ENCODE measurements around the gene STUB1. TPM values are rescaled to one million over a fixed set of nuclear protein-coding genes. Genes with fewer than 3 reads are reported as not detected.
A peak's percentile ranks its signal among the peaks of the same experiment; 100 is the strongest.

The STUB1 gene
- total and polyA plus RNA-seq, 8 donors, result 43.5 to 307 (median 156) TPM

- peaks cover 15 to 46% (median 38%) of the 10 kb centered on the region in 4 donors for H3K36me3 ChIP-seq
- H3K27me3 ChIP-seq, result peaks cover 0 to 52% (median 24%) of the 10 kb centered on the region in 3 donors
- WGBS, 5 donors, result 43 to 65% (median 59%) methylated on average over 17 to 55 of the region's 55 CpGs
- H3K9me3 ChIP-seq, result no peaks in the 10 kb centered on the region
- peak overlapping the region in 3 of 4 donors; percentile 51 to 69 (median 57) for H3K4me3 ChIP-seq
- intact Hi-C loops (cut with DNase I; ENCODE audit: low total_unique reads), result no loop called here
- H3K27ac ChIP-seq, result peak overlapping the region in 2 of 5 donors; percentile 16 to 62
- no peak for TF ChIP-seq POLR2A (IDR thresholded peaks at IDR 0.05)
- no peak for TF ChIP-seq EP300 (IDR thresholded peaks at IDR 0.05)
- TF ChIP-seq POLR2AphosphoS5 (IDR thresholded peaks at IDR 0.05), result no peak
- no peak for TF ChIP-seq CTCF (IDR thresholded peaks at IDR 0.05)
- peaks cover 31 to 38% (median 32%) of the 10 kb centered on the region in 4 donors for H3K4me1 ChIP-seq
- DNase-seq, result no peak
Observed at GRCh38 chr16:728890-729744, 48.9 kb downstream of the STUB1 start.

- Histone ChIP-seq H3K4me1 (peaks cover 31 to 38% (median 32%) of the 10 kb centered on the region in 4 donors), H3K27ac (no peak overlapping the region), H3K36me3 (peaks cover 17 to 55% (median 47%) of the 10 kb centered on the region in 4 donors), H3K9me3 (no peaks in the 10 kb centered on the region), H3K27me3 (peaks cover 0 to 45% (median 24%) of the 10 kb centered on the region in 3 donors), H3K4me3 (no peak overlapping the region)
- intact Hi-C loops (cut with DNase I; ENCODE audit: low total_unique reads), result no loop called here
- no peak for DNase-seq
- WGBS, 5 donors, result 85 to 91% (median 88%) methylated on average over 28 to 37 of the region's 37 CpGs
- TF ChIP-seq EP300 (IDR thresholded peaks at IDR 0.05) (no peak), CTCF (IDR thresholded peaks at IDR 0.05) (no peak), POLR2AphosphoS5 (IDR thresholded peaks at IDR 0.05) (no peak), POLR2A (IDR thresholded peaks at IDR 0.05) (no peak)
Observed at GRCh38 chr16:729768-730665, 49.8 kb downstream of the STUB1 start.

- WGBS, 5 donors, result 75 to 91% (median 86%) methylated on average over 20 to 22 of the region's 22 CpGs
- Histone ChIP-seq H3K4me1 (peaks cover 31 to 32% (median 31%) of the 10 kb centered on the region in 4 donors), H3K27ac (no peak overlapping the region), H3K36me3 (peaks cover 25 to 64% (median 56%) of the 10 kb centered on the region in 4 donors), H3K4me3 (no peak overlapping the region), H3K27me3 (peaks cover 0 to 36% (median 24%) of the 10 kb centered on the region in 3 donors), H3K9me3 (no peaks in the 10 kb centered on the region)
- TF ChIP-seq POLR2AphosphoS5 (IDR thresholded peaks at IDR 0.05) (no peak), CTCF (IDR thresholded peaks at IDR 0.05) (no peak), EP300 (IDR thresholded peaks at IDR 0.05) (no peak), POLR2A (IDR thresholded peaks at IDR 0.05) (no peak)
- intact Hi-C loops (cut with DNase I; ENCODE audit: low total_unique reads), result no loop called here
- DNase-seq, result no peak
Observed at GRCh38 chr16:730666-731509, 50.7 kb downstream of the STUB1 start.

All from stomach (tissue), 9 donors.